ENCODE data around the gene TP53I3.
"Not testable (repeated sequence)": the region's sequence is repeated elsewhere in the genome, so short reads cannot be mapped to it uniquely, and the experiment has no call there.

Gene TP53I3

DNA sequence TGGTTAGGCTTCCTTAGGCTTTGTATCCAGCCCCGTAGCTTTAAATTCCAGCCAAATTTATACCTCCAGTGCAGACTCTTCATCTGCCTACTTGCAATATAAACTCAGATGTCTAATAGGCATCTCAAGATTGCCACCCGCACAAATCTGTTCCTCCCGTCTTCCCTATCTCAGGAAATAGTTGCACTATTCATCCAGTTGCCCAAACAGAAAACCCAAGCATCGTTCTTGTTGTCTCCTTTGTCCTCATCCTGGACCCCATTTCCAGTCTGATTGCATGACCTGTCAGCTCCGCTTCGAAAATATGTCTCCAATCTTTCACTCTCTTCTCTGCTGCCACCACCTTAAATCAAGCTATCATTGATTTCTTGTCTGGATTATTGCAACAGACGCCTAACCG is 32.8 kb downstream of the TP53I3 start:
- DNase-seq: no peak

- DNase-seq: no peak
These were observed 34.3 kb downstream of the TP53I3 start for GRCh38 chr2:24050041-24050979.

DNA sequence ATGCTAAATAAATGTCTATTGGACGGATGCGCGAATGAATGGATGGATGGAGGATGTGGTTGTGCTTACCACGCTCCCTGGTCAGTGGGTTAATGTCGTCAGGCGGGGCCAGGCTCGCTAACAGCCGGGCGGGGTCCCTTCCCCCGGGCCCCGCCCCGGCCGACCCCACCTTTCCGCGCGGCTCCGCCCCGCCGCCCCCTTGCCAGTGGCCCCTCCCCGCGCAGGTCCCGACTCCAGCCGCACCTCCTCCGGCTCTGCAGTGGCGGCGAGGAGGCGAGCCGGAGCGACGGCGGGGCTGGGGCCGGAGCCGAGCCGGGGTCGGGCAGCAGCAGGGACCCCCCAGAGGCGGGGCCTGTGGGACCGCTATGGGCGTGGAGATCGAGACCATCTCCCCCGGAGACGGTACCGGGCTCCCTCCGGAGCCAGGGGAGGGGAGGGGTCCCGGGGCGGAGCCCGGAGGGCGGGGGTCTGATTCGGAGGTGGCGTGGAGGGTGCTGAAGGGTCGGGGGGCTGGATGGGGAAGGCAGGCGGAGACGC is 35.1 kb downstream of the TP53I3 start, which contains the start of gene FKBP1B:
FKBP1B (plus strand) TSS at position 257 of the 537 bp plus-strand sequence; CDS start at position 366, 109 bp downstream.
- DNase-seq: no peak

- no peak for DNase-seq
These were observed 35.7 kb downstream of the TP53I3 start for GRCh38 chr2:24048769-24049484.

DNA sequence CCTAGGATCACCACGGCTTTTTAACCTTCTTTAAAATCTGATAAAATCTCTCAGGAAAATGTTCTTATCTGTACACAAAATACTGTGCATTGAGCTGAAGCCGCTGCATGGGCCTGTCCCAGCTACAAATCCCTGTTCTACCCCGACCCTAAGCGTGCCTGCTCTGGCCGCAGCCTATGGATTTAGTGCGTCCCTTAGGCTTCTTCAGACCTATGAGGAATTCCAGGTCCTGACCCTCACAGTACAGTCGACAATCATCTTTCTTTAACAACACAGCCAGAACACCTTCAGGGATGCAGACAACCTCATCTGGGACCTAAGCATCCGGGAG is 37.0 kb downstream of the TP53I3 start:
- DNase-seq: no peak

DNA sequence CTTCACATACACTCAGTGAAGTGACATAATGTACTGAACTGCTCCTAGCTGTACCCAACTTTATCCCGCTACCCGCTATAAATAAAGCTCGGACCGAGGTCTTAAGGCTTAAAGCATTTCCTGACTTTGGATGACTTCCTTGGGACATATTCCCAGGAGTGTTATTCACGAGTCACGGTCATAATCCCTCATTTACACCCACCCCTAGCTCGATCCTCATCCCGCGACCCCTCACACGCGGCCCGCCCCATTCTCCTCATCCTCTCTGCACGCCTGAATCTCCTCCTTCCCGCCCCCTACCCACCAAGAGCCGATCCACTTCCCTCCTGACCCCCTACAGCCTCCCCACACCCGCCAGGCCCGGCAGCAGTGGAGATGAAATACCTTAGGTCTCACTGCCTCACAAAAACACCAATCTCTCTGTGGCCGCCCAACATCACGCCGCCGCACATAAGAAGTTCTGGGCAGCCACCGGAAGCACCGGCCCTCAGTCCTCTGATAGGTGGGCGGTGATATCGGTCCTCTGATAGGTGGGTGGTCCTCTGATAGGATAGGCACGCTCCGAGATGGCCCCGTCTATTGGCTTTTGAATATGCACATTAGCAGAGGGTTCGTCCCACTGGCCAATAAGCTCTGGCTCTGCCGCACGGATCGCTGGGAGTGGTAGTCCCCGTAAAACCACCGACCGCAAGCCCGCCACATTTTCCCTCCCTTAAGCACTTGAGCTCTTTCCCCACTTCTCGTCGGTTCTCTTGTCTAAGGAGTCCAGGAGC is 37.5 kb downstream of the TP53I3 start, which contains the start of gene WDCP:
WDCP (minus strand) TSS at position 462 of the 773 bp plus-strand sequence. CDS start 7,897 bp downstream, outside the sequence.
- DNase-seq: peak; percentile 97

DNA sequence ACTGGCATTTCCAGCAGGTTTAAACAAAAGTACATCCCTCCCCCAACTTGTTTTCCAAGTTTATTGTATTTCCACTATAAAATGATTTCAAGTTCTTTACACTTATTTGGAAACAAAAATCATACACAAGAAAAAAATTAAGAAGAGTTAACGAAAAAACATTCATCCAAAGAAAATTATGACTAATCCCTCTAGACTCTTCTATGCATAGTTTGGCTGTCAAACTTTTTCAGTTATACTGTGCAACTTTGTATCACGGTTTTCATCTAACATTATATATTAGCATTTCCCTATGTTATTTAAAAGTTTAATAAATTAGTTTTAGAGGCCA is 38.1 kb downstream of the TP53I3 start:
- no peak for DNase-seq

DNA sequence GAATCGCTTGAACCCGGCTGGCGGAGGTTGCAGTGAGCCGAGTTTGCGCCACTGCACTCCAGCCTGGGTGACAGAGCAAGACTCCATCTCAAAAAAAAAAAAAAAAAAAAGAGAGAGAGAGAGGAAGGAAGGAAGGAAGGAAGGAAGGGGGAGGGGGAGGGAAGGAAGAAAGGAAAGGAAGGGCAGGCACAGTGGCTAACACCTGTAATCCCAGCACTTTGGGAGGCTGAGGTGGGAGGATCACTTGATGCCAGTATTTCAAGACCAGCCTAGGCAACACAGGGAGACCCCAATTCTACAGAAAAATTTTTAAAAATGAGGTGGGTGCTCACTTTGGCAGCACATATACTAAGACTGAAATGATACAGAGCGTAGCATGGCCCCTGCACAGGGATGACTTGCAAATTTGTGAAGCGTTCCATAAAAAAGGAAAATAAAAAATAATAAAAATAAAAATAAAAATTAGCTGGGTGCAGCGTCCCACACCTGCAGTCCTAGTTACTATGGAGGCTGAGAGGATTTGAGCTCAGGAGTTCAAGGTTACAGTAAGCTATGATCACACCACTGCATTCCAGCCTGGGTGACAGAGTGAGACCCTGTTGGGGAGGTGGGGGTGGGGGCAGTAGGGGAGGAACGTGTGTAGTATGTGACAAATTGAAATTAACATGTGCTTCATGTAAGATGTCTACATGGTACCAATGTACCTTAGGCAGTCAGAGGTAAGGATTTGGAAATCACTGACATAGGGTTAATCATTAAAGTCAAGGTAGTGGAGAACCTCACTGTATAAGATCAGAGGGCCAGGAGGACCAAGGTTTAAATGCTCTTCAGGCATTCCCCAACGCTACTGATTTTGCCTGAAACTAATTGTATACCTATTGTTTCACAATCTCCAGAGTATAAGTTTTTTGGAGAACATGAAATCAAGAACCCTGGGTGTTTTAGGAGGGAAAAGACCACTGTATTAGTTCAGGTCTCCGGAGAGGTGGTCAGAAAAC is 38.8 kb downstream of the TP53I3 start:
- no peak for DNase-seq

DNA sequence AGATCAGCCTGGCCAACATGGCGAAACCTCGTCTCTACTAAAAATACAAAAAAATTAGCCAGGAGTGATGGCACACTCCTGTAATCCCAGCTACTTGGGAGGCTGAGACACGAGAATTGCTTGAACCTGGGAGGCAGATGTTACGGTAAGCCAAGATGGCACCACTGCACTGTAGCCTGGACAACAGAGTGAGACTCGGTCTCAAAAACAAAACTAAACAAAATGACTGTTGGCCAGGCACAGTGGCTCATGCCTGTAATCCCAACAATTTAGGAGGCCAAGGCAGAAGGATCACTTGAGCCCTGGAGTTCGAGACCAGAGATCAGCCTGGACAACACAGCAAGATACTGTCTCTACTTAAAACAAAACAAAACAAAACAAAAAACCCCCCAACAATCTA is 41.5 kb downstream of the TP53I3 start:
- not testable (repeated sequence) for DNase-seq

- no peak for DNase-seq
These were observed 44.1 kb downstream of the TP53I3 start for GRCh38 chr2:24040511-24040910.

DNA sequence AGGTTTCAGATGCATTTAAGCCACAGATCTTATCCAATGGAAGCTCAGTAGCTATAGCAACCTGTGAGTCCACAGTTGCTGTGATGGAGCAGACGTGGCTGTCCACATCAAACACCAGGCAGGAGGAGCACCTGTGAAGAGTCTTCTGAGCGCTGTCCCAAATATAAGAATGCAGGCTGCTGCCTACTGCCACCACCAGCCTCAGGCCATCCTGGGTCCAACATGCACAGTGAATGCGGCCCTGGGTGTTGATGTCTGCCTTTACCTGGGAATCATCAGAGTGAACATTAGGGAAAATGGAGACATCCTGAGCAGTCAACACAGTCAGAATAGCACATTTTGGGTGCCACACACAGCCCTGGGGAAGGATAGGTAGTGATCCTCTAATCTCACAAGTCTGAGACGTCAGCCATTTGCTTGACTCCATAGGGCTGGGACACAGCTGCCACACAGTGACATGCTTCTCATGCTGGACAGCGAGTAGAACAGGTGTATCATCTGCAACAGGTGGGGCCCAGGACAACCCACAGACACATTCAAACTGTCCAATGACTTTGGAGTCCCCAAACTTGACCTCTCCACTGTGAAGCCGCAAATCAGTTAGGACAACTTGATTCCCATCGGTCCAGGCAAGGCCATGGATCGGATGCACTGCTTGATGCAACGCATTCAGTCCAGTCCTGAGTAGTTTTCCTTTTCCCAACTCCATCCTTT is 45.7 kb downstream of the TP53I3 start:
- DNase-seq: no peak

All from GF-D8 (cell line).